GM12891 (cell line): ENCODE results near the gene PCSK6.

Source experiments
- PAX5 ChIP-seq: IDR thresholded peaks from 2 replicates; pipeline ENCODE4 v1.6.1; 2011; ENCODE audit warnings: low read length, moderate library complexity, mild to moderate bottlenecking; ENCODE audit not compliant: insufficient read depth, severe bottlenecking
- POLR2A ChIP-seq: IDR thresholded peaks from 2 replicates; pipeline ENCODE4 v1.6.1; 2011; ENCODE audit warnings: low read depth, low read length, control low read depth
- POLR2AphosphoS5 ChIP-seq: IDR thresholded peaks from 2 replicates; pipeline ENCODE4 v1.6.1; 2011; ENCODE audit warnings: low read depth, low read length, control low read depth
- TAF1 ChIP-seq: IDR thresholded peaks from 2 replicates; pipeline ENCODE4 v1.6.1; 2011; ENCODE audit warnings: low read depth, low read length, control low read depth

- TF ChIP-seq POLR2A: no peak
- no peak for TF ChIP-seq POLR2AphosphoS5
- no peak for TF ChIP-seq TAF1
- no peak for TF ChIP-seq PAX5
These were observed 94.9 kb downstream of the PCSK6 start for GRCh38 chr15:101394654-101395053.
